Activated T-cell treated with anti-CD3 and anti-CD28 coated beads for 1 hour (primary cell): Measurements from ENCODE around the gene THSD4.

Experiments
- DNase-seq: peaks from one replicate; pipeline ENCODE4 v3.0.0-alpha.2; 2020; ENCODE audit warnings: low read depth

The THSD4 gene

DNA sequence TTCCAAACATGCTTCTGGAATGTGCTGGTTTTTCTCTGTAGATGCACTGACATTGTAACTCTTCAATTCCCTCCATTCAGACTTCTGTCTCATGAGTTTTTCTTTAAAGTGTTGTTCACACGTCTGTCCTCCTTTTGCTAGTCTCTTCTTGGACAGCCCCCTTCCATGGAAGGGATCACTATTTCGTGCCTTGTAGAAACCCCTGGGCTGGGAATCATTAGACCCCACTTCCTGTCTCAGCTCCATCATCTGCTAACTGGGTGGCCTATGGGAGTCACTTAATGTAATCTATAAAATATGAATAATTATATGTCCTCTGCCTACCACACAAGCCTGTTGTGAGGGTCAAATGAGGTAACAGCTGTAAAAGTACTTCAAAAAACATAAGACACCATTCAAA lies 110.6 kb downstream of the THSD4 start:
- no peak for DNase-seq

DNA sequence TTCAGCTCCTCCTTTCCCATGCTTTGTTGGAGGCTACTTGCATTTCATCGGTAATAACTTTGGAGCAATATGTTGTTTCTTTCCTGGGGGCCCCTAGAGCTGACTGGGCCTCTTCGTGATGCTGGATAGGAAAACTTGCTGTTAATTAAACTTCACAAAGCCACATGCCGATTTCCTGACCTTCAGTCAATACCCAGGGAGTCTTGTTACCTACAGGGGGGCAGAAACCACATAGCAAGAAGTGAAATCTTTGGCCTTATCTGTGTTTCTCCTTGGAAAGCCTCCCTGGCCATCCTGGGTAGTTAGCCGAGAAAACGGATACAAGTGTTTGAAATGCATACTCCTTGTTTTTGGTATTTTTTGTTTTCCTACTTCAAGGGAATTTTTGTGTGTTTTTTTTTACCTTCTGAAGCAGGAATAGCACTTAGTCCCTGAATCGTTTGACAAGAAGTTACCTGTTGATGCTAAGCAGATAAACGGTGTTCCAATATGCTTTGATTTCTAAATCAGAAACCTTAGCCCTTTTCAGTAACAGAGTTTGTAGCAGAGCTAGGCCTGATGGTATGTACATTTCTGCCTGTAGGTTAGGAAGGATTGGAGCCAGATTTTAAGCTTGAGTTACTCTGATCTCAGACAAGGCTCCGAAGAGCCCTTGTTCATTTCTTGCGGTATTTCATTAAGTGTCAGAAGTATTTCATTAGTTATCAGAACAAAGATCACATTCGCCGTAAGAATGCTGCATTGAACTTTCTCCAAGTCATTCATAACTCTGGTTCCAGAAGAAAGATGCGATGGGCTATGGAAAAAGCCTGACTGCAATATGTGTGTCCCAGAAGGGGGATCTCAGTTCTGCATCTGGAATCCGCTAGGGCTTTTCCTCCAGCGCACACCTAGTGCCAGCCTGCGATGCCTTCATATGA lies 111.5 kb downstream of the THSD4 start:
- DNase-seq = no peak

DNA sequence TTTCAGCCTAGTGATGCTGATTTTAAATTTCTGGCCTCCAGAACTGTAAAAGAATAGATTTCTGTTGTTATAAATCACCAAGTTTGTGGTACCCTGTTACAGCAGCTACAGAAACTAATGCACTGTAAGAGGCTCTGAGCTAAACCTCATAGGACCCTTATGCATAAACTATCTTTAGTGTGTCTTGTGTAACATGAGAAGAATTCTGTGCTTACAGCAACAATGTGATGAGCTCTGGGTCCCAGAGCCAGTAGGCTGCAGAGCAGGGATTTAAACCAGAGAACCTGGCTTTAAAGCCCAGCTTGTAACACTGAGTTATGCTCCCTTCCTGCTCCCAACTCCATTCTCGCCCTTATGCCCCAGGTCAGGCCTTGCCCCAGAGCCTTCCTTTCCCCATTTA lies 113.1 kb downstream of the THSD4 start:
- no peak for DNase-seq

DNA sequence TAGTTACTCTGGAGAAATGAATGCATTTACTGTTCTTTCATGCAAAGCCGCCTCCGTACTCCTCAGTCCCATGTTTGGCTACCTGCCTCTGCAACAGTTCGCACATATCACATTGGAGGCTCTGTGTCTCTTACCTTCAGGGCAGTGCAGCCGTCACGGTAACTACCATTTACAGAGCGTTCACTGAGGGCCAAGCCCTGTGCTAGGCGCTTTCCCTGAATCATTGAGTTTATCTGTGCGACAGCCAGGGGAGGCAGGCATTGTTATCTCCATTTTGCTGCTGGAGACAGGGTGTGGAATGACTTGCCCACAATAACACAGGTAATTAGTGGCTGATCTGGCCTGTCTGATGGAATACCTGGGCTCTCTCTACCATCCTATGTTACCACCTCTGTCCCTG lies 115.0 kb downstream of the THSD4 start:
- no peak for DNase-seq

DNA sequence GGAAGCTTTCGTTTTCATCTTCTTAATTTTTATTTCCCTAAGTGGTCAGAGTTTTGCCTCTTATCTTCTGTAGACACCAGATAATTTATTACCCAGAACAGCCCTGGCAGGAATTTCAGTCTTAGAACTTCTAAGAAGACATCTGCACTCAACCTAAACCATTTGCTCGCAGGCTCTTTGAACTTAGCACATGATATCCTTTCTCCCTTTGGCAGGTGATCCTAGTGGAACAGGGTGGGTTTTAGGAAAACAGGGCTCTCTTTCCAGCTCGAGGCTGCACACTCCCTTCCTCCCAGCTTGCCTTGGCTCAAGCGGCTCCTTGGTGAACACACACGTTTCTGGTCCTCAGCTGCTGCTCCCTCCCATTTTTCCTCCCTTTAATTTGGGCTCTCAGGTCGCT lies 116.5 kb downstream of the THSD4 start:
- no peak for DNase-seq

DNA sequence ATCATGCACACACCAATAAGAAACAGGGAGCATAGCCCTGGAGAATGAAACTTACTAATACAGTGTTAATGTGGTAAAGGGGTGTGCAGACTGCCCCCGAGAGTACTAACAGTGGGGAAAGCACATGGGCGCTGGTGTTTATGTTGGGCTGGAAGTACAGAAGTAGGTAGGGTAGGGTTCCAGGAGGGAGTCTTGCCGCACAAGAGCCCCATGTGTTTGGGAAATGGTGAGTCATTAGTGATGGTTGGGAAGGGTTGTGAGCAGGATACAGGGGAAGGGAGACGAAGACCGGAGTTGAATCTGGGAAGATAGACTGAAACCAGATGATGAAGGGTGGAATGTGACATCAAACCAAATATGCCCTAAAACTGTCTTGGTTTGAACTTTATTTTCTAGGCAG lies 117.1 kb downstream of the THSD4 start:
- no peak for DNase-seq

DNA sequence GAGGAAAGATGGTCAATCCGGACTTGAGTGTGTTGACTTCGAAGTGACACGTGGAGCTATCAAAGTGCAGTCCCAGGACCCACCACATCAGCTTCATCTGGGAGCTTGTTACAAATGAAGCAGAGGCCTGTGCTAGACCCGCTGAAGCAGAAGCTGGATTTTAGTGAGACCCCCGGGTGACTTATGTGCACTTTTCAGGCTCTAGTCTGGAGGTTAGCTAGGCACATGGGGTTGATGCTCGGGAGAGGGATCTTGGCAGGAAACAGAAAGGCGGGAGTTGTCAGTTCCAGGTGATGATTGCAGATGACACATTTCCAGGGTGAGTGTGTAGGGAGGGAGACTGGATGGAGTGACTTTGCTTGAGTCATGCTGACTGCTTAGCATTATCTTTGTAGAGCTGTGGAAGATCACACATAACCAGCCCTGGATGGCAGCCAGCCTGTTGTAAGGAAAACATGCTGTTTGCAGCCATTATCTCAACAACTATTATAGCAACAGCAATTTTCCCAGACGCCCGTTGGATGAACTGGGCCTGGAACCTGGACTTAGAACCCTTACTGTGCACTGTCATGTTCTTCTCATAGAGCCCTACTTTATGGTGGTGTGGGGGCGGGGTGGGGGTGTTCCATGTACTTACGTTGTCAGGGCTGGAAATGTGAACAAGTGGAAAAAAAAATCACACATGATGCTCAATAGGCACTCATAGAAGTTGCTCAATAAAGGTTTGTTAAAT lies 122.4 kb downstream of the THSD4 start:
- DNase-seq = no peak

DNA sequence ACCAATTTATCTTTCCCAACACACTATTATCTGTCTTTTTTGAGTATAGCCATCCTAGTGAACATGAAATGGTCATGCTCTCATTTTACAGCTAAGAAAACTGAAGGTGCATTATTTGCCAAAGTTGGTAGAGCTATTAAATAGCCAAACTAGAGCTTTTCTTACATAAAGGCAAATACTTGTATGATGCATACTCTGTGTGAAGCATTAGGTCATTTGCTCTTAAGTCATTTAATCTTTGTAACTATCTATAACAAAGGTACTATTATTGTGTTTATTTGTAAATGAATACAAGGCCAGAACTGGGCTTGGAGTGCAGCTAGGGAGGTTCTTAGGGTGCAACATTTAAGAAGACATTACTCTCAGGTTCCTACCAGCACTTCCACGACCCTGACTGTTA lies 123.7 kb downstream of the THSD4 start:
- DNase-seq = no peak

DNA sequence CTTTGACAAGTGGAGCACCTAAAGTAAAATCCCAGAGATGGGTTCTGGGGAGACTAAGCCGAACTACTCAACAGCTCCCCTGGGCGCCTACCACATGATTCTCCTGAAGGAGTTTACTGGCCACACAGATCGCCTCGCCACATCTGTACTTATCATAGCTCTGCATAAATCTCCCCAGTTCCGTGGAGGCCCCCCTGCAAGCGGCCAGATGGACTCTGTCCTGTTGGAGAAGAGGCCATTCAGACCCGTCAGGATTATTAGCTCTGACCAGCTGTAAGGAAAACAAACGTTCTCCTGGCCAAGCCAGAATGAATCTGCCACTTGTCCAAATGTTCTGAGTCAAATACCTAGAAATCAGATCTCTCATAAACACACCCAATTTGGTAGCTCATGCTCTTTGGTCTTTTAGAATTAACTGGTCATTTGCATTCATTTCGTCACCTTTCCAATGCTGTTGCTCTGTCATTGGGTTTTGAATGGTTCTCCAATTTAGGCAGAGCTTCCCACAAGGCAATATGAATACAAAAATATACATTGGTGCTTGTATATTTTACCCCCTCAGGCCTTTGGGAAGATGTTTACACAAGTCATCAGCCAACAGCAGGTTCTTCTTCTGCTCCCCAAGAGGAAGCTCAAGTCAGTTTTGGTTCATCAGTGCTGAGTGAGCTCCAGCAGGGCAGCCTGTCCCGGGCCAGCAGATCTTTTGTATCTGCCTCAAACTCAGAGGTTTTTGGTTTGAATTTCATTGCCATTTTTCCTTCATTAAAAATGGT lies 124.5 kb downstream of the THSD4 start:
- no peak for DNase-seq

DNA sequence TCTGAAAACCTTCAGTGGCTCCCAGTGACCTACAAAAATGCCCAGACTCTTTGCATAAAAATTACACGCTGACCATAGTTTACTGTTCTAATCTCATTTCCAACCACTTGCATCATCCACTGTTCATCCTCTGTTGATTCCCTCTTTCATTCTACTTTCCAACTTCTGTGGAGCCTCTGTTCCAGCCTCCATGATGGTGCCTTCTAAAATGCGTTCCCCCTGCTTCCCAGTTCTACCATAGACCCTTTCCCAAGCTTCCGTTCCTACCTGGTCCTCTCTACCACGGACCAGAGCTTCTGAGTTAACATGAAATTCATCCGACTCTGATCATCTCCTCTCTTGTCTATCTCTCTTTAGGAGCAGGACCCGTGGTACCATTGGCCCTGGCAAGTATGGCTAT lies 127.0 kb downstream of the THSD4 start:
- no peak for DNase-seq

DNA sequence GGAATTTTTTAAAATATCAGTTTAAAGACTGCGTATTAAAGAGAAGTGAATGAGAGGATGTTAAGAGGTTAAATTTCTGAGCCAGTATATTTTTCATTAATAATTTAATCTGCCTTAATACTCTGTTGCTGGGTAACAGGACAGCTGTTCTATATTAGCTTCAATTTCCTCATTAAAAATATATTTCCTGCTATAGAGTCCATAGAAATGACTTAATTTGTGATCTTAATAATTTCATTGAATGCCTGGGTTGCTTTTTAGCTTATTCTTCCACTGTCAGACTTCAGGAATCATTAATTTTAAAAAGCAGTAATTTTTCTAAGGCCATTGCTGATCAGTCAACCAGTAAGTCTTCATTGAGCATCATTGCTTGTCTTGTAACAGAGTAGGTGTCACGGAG lies 129.0 kb downstream of the THSD4 start:
- DNase-seq = no peak

DNA sequence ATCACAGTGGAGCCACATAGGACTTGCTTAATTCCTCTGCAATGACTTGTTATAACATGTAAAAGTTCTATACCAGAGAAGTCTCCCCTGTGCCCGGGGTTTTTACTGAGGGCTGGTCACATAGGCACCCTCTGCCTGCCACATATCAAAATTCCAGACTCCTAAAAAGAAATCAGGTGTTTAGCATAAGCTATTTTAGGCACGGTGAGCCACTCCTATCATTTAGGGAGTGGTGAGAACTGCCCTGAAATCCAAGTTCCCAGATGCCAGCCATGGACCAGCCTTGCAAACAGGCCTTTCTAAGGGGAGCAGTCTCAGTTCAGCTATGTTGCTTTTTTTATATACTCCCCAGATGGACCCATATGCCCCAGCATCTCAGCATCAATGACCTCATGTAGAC lies 130.3 kb downstream of the THSD4 start:
- DNase-seq = no peak

DNA sequence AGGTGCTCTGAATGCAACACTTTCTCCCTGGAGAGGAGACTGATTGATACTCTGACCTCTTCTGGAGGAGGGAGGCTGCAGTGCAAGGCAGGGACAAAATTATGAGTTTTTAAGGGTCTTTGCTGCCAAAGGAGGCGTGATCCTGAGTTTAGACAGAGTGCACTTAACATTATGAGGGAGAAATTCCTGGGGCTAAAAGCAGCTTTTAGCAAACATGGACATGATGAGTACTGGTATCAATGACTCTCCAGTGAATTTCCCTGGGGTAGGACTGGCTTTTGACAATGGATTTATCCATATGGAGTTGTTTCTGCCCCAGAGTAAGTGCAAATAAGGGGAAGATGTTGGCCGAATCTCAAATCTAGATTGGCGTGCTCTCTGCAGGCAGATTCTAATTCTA lies 133.1 kb downstream of the THSD4 start:
- DNase-seq = no peak

DNA sequence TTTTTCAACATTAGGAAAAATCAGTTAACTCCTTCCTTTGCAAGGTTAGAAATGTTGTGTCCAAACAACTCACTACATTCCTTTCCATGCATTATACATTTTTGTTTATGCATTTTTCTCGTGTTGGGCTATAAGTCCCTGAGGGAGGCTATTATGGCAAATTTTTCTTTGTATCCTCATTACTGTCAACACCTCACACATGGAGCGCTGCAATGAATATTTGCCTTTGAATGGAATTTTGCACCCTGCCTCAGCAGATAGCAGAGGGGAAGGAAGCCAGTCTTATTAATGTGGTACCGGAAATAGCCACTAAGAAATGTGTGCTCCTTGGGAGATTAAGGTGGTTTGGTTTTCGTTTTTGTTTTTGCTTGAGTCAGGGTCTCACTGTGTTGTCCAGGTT lies 134.7 kb downstream of the THSD4 start:
- no peak for DNase-seq

DNA sequence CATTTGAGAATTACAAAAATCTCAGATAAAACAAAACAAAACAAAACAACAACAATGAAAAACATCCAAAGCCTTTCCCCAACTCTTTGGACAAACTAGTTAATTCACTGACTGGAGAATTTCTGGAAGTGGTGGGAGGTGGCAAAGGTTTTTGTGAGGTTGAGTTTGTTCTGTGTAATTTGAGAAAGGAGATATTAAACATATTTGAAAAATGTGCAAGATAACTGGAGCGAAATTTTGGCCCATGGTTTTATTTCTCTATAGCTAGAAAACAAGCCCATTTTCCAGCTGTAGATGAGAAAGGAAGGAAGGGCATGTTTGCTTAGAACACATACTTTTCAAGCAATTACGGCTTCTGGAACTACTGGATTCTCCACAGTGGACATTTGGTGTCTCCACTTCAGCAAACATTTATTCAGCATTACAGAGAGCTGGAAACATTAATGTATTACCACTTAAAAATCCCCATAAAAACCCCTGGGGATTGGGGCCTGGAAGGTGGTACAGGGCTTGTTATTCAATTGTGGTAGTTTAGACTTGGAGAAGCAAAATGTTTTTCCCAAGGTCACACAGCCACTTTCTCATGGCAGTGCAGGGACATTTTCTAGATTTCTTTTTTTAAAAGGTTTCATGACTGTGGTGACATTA lies 135.8 kb downstream of the THSD4 start:
- DNase-seq = no peak

DNA sequence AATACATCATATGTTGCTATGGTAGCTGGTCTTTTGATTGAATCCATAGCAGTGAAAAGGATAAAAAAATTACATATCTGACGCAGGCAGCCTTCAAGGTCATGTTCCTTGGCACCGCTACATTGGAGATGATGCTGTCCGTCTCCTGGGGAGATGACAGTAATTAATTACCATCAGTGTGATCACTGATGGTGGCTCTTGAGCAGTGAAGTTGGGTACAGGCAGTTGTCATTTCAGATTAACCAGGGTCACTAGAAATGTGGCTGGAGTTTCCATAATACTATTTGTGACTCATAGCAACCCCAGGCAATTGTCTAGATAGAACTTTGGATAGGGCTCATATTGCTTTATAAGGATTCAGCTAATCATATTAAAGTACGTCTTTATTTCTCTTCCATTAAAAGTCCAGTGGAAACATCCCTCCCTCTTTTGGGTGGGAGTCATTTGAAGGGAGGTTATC lies 136.3 kb downstream of the THSD4 start:
- DNase-seq = no peak

DNA sequence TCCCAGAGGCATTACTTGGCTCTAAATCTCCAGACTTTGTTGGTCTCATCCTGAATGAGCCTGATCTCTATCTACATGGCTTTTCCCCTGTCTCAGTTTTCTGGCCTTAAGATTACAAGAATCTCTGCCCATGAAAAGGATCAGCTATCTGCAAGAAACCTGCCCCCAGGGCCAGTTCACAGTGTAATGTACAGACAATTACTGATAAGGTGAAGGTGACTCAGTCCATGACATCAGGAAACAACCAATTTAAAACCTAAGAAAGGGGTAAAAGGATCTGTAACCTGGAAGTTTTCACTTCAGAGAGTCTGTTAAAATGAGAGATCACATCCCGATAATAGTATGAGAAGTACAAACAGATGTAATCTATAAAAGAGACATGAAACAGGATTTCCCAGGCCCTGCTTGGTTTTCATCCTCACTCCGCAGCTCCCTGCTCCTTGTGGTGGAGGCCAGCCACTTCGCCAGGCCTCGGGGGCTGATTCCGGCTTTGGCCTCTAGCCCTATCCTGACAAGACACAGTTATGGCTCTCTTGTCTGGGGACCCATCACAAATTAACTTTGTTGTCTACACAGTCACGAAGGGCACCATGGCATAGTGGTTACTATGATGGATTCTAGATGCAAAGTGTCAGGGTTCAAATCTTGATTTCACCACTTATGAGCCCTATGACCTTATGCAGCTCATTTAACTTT lies 136.9 kb downstream of the THSD4 start:
- DNase-seq = no peak

DNA sequence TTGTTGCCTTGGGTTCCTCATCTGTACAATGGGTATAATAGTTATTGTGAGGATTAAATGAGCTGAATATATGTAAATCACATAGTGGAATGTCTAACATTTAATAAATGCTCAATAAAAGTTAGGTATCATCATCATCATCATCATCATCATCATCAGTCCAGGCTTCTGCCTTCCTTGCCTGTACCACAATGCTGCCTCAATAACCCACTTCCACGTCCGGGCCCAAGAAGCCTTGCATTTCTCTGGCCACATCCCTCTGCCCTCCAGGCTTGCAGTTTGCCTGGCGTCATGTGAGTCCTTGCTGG lies 137.4 kb downstream of the THSD4 start:
- no peak for DNase-seq

DNA sequence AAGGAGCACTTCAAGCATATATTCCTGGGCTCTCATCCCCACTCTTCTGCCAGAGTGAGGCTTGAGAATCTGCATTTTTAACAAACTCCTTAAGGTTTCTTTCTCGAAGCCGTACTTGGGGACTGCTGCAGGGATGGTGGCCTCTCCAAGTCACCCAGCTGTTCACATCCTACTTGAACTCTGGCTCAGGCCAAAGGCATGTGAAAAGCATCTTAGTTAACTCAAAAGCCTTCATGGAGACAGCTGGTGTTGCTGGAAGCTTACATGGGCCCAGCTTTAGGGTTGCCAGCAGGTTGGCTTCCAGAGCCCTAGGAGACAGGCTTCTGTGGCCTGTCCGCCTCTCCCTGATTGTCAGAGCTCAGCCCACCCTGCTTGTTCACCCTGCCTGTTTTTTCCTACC lies 139.2 kb downstream of the THSD4 start:
- DNase-seq = no peak

DNA sequence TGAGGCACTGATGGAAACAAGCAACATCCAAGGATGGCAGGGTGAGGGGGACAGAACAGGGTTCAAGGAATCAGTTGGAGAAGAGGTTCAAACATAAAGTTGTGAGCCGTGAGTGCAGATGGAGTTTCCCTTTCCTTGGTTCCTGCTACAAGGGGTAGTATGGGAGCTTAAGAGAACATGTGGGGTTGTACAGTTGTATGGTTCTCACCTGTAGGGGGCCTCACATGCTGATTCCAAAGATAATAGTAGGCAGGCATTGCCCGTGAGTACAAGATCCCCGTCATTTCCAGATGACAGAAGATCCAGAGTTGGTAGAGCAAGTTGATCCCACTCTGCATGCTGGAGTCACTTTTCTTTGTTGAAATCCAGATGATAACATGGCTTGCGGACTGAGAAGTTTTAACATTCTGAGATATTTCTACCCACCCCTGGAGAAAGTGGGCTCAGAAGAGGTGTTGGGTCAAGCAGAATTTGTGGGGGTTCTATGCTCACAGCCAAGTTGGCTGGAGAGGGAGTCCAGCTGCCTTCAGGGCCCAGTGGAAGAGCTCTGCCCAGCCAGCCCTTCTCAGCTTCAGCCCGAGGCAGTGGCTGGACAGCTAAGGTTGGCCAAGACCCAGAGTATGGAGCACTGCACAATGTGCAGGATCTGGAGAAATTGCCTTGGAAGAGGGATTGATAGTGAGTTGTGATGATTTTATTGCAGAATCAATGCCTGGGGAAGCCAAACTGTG lies 141.8 kb downstream of the THSD4 start:
- DNase-seq = no peak

DNA sequence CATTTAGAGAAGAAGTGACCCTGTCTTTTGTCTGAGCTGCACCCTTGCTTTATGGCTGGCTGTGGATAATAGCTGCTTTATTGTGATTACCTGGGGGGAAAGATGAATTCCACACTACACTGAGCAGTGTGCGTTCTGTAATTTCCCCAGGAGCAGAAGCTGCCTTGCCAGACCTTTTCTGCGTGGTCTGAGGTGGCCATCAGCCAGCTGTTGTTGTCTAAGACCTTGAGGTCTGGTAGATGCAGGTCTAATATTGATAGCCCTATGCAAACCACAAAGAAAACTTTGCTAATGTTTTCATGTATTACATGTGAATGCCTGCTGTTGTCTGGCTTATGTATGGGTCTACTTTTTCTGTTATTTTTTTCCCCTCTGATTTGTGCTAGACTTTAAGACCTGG lies 144.6 kb downstream of the THSD4 start:
- no peak for DNase-seq
